Glomerular endothelial cell (primary cell): Measurements from ENCODE around the gene HAO2. TPM values are rescaled to one million over a fixed set of nuclear protein-coding genes. Genes with fewer than 3 reads are reported as not detected.
"Not testable (repeated sequence)": the region's sequence is repeated elsewhere in the genome, so short reads cannot be mapped to it uniquely, and the experiment has no call there.

Source experiments
- DNase-seq: peaks from one replicate; pipeline ENCODE4 v3.0.0-alpha.2; 2011; ENCODE audit warnings: low read depth, low spot score; ENCODE audit errors: extremely low read depth
- total RNA-seq: library from RNA; depleted of rRNA; stranded (reverse); fragments of >200 nt; gene quantifications from 2 replicates; pipeline ENCODE4 v1.2.3, GENCODE V29; 2015

Gene HAO2
- not detected in 2 replicates for total RNA-seq

DNA sequence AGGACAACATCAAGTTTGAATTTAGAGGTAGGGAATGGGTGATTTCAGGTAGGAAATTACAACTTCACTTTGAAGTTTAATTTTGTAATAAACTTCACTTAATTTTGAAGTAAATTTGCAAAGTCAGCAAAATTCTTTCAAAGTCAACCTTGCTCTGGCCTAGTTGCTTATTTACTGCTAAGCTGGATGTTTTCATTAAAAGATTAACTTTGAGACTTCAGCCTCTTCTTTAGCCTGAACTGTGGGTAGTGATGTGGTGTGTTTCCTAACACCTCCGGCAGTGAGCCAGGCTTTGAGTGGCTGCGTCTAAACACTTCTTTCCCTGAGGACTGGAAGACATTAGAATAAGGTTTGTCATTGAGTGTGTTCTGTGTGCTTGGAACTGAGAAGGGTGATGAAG lies at the start of gene HAO2:
Gene HAO2 (plus strand): TSS at position 232 of the 400 bp plus-strand sequence. CDS start 12,301 bp downstream, outside the sequence.
- DNase-seq: no peak

DNA sequence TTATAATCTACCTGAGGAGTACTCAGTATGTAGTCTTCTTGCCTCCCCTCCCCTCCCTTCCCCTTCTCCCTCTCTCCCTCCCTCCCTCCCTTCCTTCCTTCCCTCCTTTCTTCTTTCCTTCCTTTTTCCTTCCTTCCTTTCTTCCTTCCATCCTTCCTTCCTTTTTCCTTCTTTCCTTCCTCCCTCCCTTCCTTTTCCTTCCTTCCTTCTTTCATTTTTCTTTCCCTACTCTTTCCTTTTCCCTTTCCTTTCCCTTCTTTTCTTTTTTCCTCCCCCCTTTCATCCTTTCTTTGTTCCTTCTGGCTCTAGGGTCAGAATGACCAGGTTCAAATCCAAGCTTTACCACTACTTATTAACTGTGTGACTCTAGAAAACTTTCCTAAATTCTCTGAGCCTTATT lies 48.5 kb upstream of the HAO2 start:
- DNase-seq: no peak

DNA sequence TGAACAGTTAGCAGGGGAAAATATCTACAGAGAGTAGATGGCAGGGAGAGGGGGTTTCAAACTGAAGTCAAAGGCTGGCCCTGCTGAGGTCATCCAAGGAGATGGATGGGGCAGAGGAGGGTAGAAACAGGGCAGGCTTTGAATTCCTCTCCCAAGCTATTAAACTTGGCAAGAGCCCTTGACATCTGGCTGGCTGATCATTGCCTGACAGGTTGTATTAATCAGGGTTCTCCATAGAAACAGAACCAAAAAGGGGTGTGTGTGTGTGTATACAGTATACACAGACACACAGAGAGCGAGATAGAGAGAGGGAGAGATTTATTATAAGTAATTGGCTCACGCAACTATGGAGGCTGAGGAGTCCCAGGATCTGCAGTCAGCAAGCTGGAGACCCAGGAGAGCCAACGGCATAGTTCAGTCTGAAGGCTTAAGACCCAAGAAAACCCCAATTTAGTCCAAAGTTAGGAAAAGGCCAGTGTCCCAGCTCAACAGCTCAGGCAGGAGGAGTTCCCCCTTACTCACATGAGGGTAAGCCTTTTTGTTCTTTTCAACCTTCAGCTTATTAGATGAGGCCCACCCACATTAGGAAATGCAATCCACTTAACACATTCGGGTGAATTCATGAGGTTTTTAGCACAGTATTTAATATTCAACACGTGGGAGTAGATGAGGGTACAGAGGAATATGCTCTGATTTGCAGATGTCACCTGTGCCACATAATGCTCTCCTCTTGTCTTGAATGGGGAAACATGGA lies 46.7 kb upstream of the HAO2 start:
- no peak for DNase-seq

- DNase-seq: no peak
Observed at GRCh38 chr1:119323216-119323982, 45.2 kb upstream of the HAO2 start.

- no peak for DNase-seq
Observed at GRCh38 chr1:119324198-119324597, 44.4 kb upstream of the HAO2 start.

DNA sequence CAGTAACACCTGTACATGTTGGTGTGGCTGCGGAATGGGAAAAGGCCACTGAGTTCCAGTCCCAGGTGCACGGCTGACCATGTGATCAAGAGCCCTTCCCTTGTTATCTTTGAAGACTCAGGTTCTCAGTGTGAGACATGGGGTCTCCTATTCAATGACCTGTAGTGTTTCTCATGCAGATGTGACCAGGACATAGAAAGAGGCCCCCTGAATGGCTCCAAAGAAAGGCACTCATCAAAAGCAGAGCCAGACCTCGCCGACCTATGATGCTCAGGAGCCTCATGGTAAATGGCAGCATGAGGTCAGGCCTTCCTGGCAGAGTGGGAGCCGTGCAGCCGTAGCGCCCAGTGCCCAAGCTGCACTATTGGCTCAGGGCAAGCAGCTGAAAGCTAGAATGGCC lies 42.3 kb upstream of the HAO2 start:
- DNase-seq: no peak

DNA sequence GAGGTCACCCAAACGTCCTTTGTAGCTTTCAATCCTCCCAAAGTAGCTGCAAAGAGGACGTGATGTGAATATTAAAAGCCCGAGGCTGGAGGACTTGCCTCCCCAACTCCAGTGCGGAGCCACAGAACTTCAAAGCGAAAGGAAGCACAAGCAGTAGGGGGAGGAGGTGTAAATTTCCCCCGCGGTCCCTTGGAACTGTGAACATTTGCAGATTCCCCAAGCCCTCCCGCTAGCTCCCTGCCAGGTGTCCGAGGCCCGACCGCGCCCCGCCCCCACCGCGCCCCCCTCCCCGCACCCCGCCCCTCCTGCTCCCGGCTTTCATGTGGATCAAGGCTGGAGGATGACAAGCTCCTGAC lies 41.5 kb upstream of the HAO2 start:
- DNase-seq: no peak

DNA sequence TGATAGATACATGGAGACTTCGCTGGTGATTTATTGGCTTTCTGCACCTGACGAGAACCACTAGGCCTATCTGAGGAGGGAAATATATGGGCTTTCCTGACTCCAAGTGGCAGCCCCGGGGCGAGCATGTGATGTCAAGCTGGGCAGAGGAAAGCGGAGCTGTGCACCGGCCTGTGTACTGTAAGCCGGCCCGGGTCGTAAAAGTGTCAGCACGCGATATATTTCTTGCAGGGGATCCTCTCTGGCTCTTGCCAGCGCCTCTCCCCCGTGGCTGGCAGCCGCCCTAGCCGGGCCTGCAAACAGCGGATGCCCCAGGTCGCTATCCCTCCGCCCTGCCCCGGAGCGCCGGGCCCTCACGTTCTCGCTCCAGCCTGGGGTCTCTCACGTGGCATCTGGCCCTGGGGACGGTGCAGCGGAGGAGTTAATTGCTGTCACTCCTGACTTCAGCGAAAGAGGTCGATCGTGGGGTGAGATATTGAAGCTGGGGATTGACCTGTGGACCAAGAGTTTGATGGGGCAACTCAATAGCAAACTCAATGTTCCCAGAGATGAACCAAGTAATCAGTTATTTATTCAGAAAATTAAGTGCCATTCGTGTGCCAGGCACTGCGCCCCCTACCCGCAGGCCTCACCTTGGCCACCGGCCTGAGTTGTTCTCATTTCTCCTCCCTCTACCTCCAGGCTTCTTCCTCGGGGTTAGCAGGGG lies 41.0 kb upstream of the HAO2 start:
- DNase-seq: no peak

DNA sequence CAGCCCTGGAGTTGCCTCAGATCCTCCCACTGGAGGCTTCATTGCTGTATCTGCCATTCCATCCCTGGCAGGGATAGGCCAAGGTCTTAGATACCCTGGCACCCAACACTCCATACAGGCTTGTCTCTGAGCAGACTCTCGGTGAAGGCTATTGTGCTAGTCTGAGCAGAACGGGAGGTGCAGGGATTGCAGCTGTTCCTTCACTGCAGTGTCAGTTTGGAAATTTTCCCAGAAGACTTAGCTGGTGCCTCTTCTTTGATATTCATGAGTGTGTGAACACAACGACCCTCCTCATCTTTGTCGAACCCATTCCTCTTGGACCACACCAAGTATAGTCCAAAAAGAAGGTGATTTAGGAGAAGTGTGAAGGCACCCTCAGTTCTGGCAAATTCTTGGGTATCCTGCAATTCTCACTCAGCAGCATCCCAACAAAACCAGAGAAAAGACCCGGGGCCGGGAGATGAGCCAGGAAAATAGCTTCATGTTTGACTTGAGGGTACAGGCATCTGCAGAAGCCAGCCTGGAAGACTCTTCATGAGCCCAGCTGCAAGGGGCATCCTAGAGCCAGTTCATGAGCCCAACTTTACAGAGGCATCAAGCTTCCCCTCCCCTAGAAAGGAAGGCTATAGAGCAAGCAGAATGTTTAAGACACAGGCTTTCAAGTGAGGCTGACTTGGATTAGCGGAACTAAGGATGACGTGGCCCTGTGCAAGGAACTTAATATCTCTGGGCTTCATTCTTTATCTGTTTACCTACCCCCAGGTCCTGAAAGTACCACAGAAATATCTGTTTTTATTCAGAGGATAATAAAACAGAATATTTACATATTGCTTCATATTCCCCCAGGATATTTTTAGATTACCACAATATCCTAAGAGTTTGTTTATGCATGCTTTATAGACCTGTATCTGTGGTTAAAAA lies 38.8 kb upstream of the HAO2 start:
- no peak for DNase-seq

- no peak for DNase-seq
Observed at GRCh38 chr1:119330466-119331189, 38.0 kb upstream of the HAO2 start.

DNA sequence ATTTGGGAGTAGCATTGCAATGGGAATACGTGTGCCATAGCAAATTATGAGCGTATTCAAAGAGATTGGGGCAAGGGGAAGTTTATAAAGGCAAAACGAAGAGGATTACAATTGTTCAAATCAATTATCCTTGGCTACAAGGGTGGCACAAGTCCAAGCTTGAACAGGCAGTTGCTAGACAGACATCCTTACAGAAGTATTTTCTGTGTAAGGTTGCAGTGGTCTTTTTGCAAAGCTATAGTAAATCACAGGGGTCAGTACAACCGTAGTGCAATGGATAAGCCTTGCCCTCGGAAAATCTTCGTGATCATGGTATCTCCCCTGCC lies 37.4 kb upstream of the HAO2 start:
- no peak for DNase-seq

DNA sequence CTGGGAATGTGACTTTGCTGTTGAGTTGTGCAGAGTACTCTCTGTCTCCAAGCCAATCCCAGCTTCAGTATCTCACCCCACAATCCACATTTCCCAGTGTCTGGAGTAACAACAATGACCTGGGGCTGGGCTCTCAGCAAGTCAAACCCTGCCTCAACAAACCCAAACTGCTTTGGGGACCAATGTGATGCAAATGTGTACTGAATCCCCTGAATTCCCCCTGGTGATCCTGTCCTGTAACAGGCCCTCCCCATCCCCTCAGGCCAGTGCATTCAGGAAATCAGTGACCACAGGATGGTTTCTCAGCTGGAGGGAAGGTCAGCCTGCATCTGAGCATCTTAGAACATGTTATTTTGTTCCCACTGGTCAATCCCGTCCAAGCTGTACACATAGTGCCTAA lies 36.7 kb upstream of the HAO2 start:
- DNase-seq: no peak

- no peak for DNase-seq
Observed at GRCh38 chr1:119332622-119333021, 36.0 kb upstream of the HAO2 start.

GRCh38 chr1:119333163-119333896 lies 35.3 kb upstream of the HAO2 start:
- DNase-seq: no peak

DNA sequence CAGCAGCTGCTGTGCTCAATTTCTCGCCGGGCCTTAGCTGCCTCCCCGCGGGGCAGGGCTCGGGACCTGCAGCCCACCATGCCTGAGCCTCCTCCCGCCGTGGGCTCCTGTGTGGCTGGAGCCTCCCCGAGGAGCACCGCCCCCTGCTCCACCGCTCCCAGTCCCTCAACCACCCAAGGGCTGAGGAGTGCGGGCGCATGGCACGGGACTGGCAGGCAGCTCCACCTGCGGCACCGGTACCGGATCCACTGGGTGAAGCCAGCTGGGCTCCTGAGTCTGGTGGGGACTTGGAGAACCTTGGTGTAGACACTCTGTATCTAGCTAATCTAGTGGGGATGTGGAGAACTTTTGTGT lies 34.7 kb upstream of the HAO2 start:
- not testable (repeated sequence) for DNase-seq

DNA sequence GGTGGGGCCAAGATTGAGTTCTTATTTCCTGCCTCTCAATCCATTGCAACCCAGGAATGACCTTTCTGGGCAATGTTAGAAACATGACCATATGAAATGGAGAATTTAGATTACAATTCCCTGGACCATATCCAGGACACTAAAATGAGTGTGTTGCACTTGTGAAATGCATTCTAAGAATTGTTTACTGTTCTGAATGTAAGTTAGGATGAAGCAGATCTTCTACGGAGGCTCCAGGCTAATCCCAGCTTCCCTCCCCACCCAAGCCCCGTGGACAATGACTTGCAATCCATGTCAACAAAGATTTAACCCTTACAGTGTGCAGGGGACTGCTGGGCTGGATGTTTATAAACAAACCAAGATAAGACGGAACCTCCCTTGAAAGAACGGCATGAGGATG lies 31.7 kb upstream of the HAO2 start:
- DNase-seq: no peak

DNA sequence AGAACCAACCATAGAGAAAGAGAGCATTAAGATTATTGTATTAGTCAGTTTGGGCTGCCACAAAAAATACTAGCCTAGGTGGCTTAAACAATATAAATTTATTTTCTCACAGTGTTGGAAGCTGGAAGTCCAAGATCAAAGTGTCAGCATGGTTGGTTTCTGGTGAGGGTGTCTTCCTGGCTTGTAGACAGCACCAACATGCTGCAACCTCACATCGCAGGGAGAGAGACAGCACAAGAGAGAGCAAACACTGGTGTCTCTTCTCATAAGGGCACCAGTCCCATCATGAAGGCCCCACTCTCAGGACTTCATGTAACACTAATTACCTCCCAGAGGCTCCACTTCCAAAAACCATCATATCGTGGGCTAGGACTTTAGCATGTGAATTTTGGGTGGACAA lies 30.6 kb upstream of the HAO2 start:
- DNase-seq: no peak

DNA sequence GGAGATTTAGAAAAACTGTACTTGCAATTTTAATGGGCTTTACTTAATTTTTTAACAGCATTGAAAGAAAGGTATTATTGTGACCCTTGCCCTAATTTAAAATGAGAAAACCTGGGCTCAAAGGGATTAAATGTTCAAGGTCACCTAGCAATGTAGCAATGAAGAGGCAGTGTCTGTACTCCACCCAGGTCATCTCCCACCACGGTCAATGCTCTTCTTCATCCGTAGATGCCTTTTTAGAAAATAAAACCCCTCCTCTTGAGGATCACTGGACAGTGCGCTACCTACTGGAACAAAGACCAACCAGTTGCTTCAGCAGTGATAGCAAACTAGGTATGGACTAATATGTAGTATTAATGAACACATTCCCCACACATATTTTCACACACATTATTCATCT lies 29.8 kb upstream of the HAO2 start:
- no peak for DNase-seq

DNA sequence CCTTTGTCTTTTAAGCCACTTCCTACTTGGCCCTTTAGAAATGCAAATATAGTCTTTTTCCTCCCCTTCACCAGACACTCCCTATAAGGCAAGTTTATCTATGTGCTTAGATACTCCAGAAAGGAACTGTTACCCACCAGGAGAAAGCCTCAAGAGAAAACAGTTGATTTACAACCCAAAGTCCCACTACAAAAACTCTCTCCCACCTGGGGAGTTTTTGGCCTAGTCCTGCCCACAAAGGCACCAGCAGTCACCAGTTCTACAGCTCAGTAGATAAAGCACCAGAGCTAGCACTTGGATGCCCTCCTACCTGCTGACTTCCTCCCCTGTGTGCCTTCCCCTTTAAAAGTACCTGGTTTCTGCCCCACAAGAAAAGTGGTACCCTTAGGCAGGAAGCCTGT lies 27.7 kb upstream of the HAO2 start:
- no peak for DNase-seq
